ENCODE results near the gene NLGN4X. TPM values are rescaled to one million over a fixed set of nuclear protein-coding genes. Genes with fewer than 3 reads are reported as not detected.

NLGN4X gene
- polyA plus RNA-seq, 3 donors: not detected

DNA sequence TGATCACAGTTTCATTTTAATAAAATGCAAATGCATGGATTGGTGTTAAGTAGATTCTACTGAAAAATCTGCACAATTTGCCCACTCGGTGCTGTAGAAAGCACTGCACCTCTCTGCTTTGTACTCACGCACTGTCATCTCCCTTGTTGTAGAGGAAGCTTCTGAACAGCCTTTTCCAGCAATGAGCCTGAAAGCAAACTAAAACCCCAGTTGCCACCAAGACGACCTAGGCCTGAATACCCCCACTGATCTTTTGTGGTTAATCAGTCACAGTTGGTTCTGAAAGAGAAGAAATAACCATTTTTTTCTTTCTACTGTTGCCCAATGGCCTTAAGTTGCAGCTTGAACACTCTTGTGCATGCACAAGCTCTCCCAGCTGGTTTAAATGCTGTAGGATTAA is 229.8 kb downstream of the NLGN4X start:
- WGBS (ENCODE audit: insufficient coverage): no CpG with 5 or more reads among the region's 3 CpGs
- Mint-ChIP-seq H3K4me1 (no peaks in the 10 kb centered on the region), H3K27me3 (ENCODE audit: low read depth in 3 of 3) (peaks cover 0 to 5% (median 0%) of the 10 kb centered on the region in 3 donors), H3K9me3 (peaks cover 0 to 2% (median 0%) of the 10 kb centered on the region in 7 donors), H3K4me3 (no peak overlapping the region), H3K36me3 (no peaks in the 10 kb centered on the region), H3K27ac (no peak overlapping the region)
- Histone ChIP-seq H3K4me1 (ENCODE audit: control insufficient read depth in 1 of 2, insufficient read depth in 2 of 2, low read length in 2 of 2) (no peaks in the 10 kb centered on the region), H3K9ac (ENCODE audit: insufficient read depth, low read length, poor library complexity, severe bottlenecking) (no peak overlapping the region), H3K36me3 (replicated peaks in 1 of 2; ENCODE audit: control insufficient read depth in 1 of 2, insufficient read depth in 2 of 2, low read length in 2 of 2) (no peaks in the 10 kb centered on the region), H3K4me3 (replicated peaks in 1 of 3; ENCODE audit: low read depth in 2 of 3, low read length in 3 of 3) (no peak overlapping the region), H2AFZ (ENCODE audit: insufficient read depth, low read depth, low read length, poor library complexity, severe bottlenecking) (no peak overlapping the region), H3K79me2 (ENCODE audit: insufficient read depth, low read length) (no peaks in the 10 kb centered on the region), H3K9me3 (replicated peaks in 1 of 2; ENCODE audit: control insufficient read depth in 1 of 2, insufficient read depth in 1 of 2, low read length in 2 of 2) (no peaks in the 10 kb centered on the region), H3K4me2 (replicated peaks; ENCODE audit: extremely low read depth, low read length, poor library complexity, severe bottlenecking) (no peak overlapping the region), H3K27me3 (ENCODE audit: control insufficient read depth in 2 of 2, insufficient read depth in 2 of 2, low read length in 2 of 2) (no peaks in the 10 kb centered on the region), H3K27ac (ENCODE audit: low read depth in 1 of 2, low read length in 2 of 2) (no peak overlapping the region), H4K20me1 (ENCODE audit: insufficient read depth, low read length) (no peaks in the 10 kb centered on the region)
- intact Hi-C loops (cut with micrococcal nuclease): no loop called here
- no peak for DNase-seq
- TF ChIP-seq, protein P1, sequence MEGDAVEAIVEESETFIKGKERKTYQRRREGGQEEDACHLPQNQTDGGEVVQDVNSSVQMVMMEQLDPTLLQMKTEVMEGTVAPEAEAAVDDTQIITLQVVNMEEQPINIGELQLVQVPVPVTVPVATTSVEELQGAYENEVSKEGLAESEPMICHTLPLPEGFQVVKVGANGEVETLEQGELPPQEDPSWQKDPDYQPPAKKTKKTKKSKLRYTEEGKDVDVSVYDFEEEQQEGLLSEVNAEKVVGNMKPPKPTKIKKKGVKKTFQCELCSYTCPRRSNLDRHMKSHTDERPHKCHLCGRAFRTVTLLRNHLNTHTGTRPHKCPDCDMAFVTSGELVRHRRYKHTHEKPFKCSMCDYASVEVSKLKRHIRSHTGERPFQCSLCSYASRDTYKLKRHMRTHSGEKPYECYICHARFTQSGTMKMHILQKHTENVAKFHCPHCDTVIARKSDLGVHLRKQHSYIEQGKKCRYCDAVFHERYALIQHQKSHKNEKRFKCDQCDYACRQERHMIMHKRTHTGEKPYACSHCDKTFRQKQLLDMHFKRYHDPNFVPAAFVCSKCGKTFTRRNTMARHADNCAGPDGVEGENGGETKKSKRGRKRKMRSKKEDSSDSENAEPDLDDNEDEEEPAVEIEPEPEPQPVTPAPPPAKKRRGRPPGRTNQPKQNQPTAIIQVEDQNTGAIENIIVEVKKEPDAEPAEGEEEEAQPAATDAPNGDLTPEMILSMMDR (IDR thresholded peaks at IDR 0.05): no peak

DNA sequence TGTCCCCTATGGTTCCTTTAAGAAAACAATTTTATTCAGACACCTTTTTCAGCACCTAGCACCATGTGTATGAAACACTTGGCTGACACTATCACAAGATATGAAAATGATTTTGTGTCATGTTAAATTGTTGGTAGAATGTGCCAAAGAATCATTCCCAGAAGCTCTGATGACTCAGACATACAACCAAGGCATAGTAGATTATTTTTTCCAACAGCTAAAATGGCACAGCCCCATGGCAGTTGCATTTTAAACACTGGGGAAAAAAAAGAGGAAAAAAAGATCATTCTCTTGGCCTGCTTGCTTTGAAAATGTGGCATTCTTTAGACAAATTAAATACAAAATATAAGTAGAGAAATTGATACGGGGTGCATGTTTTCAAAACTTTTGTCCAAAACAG is 230.2 kb downstream of the NLGN4X start:
- H3K9ac ChIP-seq (ENCODE audit: insufficient read depth, low read length, poor library complexity, severe bottlenecking): no peak overlapping the region
- H4K20me1 ChIP-seq (ENCODE audit: insufficient read depth, low read length): no peaks in the 10 kb centered on the region
- WGBS (ENCODE audit: insufficient coverage): no CpG with 5 or more reads among the region's 1 CpG
- Mint-ChIP-seq H3K27me3 (ENCODE audit: low read depth in 3 of 3) (peaks cover 0 to 5% (median 0%) of the 10 kb centered on the region in 3 donors), H3K4me3 (no peak overlapping the region), H3K36me3 (no peaks in the 10 kb centered on the region), H3K9me3 (peaks cover 0 to 2% (median 0%) of the 10 kb centered on the region in 7 donors), H3K4me1 (no peaks in the 10 kb centered on the region), H3K27ac (no peak overlapping the region)
- no peak for DNase-seq
- H3K27me3 ChIP-seq (ENCODE audit: control insufficient read depth in 2 of 2, insufficient read depth in 2 of 2, low read length in 2 of 2): no peaks in the 10 kb centered on the region
- H3K4me3 ChIP-seq (replicated peaks in 1 of 3; ENCODE audit: low read depth in 2 of 3, low read length in 3 of 3): no peak overlapping the region
- H3K79me2 ChIP-seq (ENCODE audit: insufficient read depth, low read length): no peaks in the 10 kb centered on the region
- no peak overlapping the region for H2AFZ ChIP-seq (ENCODE audit: insufficient read depth, low read depth, low read length, poor library complexity, severe bottlenecking)
- no peak overlapping the region for H3K4me2 ChIP-seq (replicated peaks; ENCODE audit: extremely low read depth, low read length, poor library complexity, severe bottlenecking)
- no peaks in the 10 kb centered on the region for H3K36me3 ChIP-seq (replicated peaks in 1 of 2; ENCODE audit: control insufficient read depth in 1 of 2, insufficient read depth in 2 of 2, low read length in 2 of 2)
- TF ChIP-seq, protein P1 (IDR thresholded peaks at IDR 0.05): no peak
- H3K9me3 ChIP-seq (replicated peaks in 1 of 2; ENCODE audit: control insufficient read depth in 1 of 2, insufficient read depth in 1 of 2, low read length in 2 of 2): no peaks in the 10 kb centered on the region
- intact Hi-C loops (cut with micrococcal nuclease): no loop called here
- no peaks in the 10 kb centered on the region for H3K4me1 ChIP-seq (ENCODE audit: control insufficient read depth in 1 of 2, insufficient read depth in 2 of 2, low read length in 2 of 2)
- H3K27ac ChIP-seq (ENCODE audit: low read depth in 1 of 2, low read length in 2 of 2): no peak overlapping the region

All from CD14-positive monocyte (primary cell).